ENCODE measurements around the gene RTTN.

Gene RTTN

GRCh38 chr18:70197026-70197425, 8.5 kb downstream of the RTTN start:
- DNase-seq, result no peak

DNA sequence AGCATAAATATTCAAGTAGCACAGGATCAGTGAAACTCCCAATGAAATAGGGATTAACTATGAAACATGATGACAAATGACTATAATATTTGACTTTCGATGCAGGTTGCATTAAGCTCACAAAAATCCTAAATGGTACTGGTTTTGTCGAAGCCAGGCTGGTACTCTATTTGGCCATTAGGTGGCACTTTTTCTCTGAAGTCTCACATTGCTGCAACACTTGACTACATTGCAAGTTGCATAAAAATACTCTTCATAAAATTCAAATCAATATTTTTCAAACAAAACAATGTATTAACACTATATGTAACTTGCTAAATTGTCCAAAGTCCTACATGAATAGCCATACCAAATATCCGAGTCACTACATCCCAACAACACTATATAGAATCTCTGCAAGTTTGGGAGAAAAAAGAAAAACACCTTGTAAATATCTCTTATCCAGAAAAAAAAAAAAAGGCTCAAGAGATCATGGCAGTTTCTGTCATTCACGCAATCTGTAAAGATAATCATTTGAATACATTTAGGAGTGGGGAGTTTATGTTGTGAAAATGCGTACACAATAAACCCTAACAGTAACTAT, 9.5 kb downstream of the RTTN start:
- no peak for DNase-seq

DNA sequence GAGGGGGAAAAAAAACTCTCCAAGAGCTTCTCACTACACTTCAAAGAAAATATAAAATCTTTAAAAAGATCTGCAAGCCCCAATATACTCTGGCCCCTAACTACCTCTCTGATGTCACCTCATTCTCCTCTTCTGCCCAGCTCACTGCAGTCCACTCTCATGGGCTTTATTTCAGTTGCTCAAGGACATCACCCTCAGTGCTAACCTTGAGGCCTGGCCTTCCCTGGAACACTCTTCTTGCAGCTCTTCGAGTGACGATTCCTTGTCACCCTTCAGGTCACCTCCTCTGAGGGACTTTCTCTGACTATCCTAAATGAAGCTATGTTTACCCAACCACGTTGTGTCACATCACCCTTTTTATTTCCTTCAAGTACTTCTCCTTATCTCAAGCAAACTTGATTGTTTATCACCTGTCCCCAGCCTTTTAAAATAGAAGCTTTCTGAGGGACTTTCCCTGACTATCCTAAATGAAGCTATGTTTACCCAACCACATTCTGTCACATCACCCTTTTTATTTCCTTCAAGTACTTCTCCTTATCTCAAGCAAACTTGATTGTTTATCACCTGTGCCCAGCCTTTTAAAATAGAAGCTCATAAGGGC, 10.4 kb downstream of the RTTN start:
- no peak for DNase-seq

DNA sequence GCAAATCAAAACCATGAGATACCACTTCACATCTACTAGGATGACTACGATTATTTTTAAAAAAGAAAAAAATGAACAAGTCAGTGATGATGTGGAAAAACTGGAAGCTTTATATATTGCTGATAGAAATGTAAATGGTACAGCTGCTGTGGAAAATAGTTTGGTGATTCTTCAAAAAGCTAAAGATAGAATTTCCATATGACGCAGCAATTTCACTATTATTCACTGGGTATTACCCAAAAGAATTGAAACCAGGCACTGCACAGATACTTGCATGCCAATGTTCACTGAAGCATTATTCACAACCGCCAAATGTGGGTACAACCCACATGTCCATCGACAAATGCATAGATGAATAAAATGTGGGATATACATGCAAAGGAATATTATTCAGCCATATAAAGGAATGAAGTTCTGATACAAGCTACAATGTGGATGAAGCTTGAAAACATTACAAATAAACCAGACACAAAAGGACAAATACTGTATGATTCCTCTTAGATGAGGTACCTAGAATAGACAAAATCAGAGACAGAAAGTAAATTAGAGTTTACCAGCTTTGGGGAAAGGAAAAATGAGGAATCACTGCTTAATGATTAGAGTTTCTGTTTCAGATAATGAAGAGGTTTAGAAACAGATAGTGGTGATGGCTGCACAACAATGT, 11.1 kb downstream of the RTTN start:
- DNase-seq, result no peak

GRCh38 chr18:70190529-70190928, 15.0 kb downstream of the RTTN start:
- DNase-seq, result no peak

- DNase-seq, result no peak
Observed at GRCh38 chr18:70188113-70188512, 17.4 kb downstream of the RTTN start.

DNA sequence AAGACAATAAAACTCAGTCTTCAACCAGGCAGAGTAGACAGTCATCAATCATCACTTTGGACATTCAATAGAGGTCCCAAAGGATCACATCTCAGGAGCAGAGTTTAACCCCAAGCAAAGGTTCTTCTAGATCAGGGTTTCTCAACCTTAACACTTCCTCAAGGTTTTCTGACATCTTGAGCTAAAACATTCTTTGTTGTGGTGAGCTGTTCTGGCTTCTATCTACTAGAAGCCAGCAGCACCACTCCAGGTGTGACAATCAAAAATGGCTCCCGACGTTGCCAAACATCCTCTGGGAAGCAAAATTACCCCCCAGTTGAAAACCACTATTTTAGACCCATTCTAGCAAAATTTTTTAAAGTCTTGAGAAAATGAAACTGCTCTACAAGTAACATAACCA, 22.0 kb downstream of the RTTN start:
- no peak for DNase-seq

- no peak for DNase-seq
Observed at GRCh38 chr18:70182548-70182947, 22.9 kb downstream of the RTTN start.

DNA sequence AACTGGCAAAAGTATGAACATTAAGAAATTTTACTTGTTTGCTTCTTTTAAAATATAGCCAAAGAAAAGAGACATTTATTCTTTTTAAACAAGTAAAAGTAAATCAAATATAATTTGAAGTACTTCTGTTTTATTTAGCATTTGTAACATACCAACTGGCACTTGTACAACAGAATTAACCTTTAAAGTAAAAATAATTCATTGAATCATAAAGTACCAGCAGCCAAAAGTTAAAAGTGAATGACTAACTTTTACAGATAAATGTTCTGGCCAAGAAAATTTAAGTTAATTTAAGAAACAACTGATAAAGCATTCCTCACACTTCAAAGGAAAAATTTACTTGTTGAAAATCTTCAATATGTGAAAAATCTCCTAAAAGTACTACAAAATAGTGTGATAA, 23.8 kb downstream of the RTTN start:
- no peak for DNase-seq

GRCh38 chr18:70181015-70181414, 24.5 kb downstream of the RTTN start:
- DNase-seq, result no peak

GRCh38 chr18:70176537-70176936, 28.9 kb downstream of the RTTN start:
- DNase-seq, result no peak

- DNase-seq, result no peak
Observed at GRCh38 chr18:70175216-70175615, 30.3 kb downstream of the RTTN start.

GRCh38 chr18:70172225-70172624, 33.3 kb downstream of the RTTN start:
- DNase-seq, result no peak

DNA sequence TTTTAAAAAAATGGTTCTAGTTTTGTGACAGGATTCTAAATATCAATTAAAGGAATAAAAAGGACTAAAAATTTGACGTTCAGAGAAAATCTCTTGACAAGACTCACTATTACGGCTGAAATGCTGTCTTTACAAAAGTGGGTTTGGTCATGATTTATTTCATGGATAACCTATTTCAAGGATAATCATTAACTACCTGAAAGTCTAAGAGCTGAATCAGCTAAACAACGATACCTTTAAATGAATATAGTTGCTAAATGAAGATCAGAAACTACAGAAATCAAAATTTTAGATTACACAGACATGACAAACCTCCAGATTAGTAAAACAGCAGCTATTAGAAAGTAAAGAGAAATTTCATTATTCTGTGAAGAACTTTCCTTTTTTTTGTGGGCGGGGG, 35.7 kb downstream of the RTTN start:
- DNase-seq, result no peak

GRCh38 chr18:70166668-70167067, 38.8 kb downstream of the RTTN start:
- no peak for DNase-seq

- DNase-seq, result no peak
Observed at GRCh38 chr18:70165936-70166335, 39.6 kb downstream of the RTTN start.

DNA sequence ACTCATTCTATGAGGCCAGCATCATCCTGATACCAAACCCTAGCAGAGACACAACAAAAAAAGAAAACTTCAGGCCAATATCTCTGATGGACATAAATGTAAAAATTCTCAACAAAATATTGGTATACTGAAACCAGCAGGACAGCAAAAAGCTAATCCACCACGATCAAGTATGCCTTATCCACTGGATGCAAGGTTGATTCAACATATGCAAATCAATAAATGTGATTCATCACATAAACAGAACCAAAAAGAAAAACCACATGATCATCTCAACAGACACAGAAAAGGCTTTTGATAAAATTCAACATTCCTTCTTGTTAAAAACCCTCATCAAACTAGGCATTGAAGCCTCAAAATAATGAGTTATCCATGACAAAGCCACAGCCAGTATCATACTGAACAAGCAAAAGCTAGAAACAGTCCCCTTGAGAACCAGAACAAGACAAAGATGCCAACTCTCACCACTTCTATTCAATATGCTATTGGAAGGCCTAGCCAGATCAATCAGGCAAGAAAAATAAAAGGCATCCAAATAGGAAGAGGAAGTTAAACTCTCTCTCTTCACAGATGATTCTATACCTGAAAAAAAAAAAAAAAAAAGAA, 45.3 kb downstream of the RTTN start:
- no peak for DNase-seq

- DNase-seq, result no peak
Observed at GRCh38 chr18:70158992-70159717, 46.3 kb downstream of the RTTN start.

GRCh38 chr18:70156886-70157285, 48.6 kb downstream of the RTTN start:
- DNase-seq, result no peak

- no peak for DNase-seq
Observed at GRCh38 chr18:70154591-70155194, 50.8 kb downstream of the RTTN start.

- no peak for DNase-seq
Observed at GRCh38 chr18:70151614-70152013, 53.9 kb downstream of the RTTN start.

- no peak for DNase-seq
Observed at GRCh38 chr18:70149616-70150301, 55.7 kb downstream of the RTTN start.

- DNase-seq, result no peak
Observed at GRCh38 chr18:70149156-70149555, 56.3 kb downstream of the RTTN start.

All from activated T-cell treated with anti-CD3 and anti-CD28 coated beads, Interleukin-2, amount 50 U/mL, for 48 hours (primary cell).